ENCODE data around the gene IMMP2L. TPM values are rescaled to one million over a fixed set of nuclear protein-coding genes. Genes with fewer than 3 reads are reported as not detected.

Gene IMMP2L
- polyA plus RNA-seq, 1 experiment: 5.8 TPM

- no peak for DNase-seq (ENCODE audit: low read depth)
- no peak for TF ChIP-seq CTCF (IDR thresholded peaks at IDR 0.05; ENCODE audit: insufficient read depth, low read depth, low read length)
- ChIA-PET CTCF (interaction anchor here (0.5 to 1.5 kb wide), 3 partner anchors 14 to 281 kb away, joined by 3 to 6 read pairs (median 4); no protein-coding TSS in a partner anchor), POLR2A (interaction anchor here (0.6 kb wide), 2 partner anchors 21 to 84 kb away, joined by 3 read pairs; no protein-coding TSS in a partner anchor)
- no peaks in the 10 kb centered on the region for H3K27me3 ChIP-seq (ENCODE audit: control insufficient read depth, insufficient read depth, low read length)
- no peak overlapping the region for H3K4me3 ChIP-seq (ENCODE audit: low read depth, low read length)
- H3K36me3 ChIP-seq (ENCODE audit: control insufficient read depth, insufficient read depth, low read length): no peaks in the 10 kb centered on the region
Measured at GRCh38 chr7:111113263-111114017, 448.9 kb downstream of the IMMP2L start.

GRCh38 chr7:111112439-111112838, 449.9 kb downstream of the IMMP2L start:
- DNase-seq (ENCODE audit: low read depth): no peak
- POLR2A ChIA-PET: interaction anchor here (1.0 kb wide), 1 partner anchor 15 kb away, joined by 3 read pairs; no protein-coding TSS in a partner anchor
- Histone ChIP-seq H3K27me3 (ENCODE audit: control insufficient read depth, insufficient read depth, low read length) (no peaks in the 10 kb centered on the region), H3K36me3 (ENCODE audit: control insufficient read depth, insufficient read depth, low read length) (no peaks in the 10 kb centered on the region), H3K4me3 (ENCODE audit: low read depth, low read length) (no peak overlapping the region)
- no peak for TF ChIP-seq CTCF (IDR thresholded peaks at IDR 0.05; ENCODE audit: insufficient read depth, low read depth, low read length)
- CTCF ChIA-PET: interaction anchor here (1.5 kb wide), 1 partner anchor 13 kb away, joined by 6 read pairs; no protein-coding TSS in a partner anchor

GRCh38 chr7:111108496-111108895, 453.8 kb downstream of the IMMP2L start:
- DNase-seq (ENCODE audit: low read depth): no peak
- POLR2A ChIA-PET: interaction anchor here (0.7 kb wide), 1 partner anchor 9 kb away, joined by 4 read pairs; no protein-coding TSS in a partner anchor

GRCh38 chr7:111108000-111108399, 454.3 kb downstream of the IMMP2L start:
- POLR2A ChIA-PET: no interaction called here
- CTCF ChIA-PET: interaction anchor here (1.2 to 1.5 kb wide), 2 partner anchors 8 to 10 kb away, joined by 3 to 7 read pairs; no protein-coding TSS in a partner anchor
- Histone ChIP-seq H3K27me3 (ENCODE audit: control insufficient read depth, insufficient read depth, low read length) (no peaks in the 10 kb centered on the region), H3K36me3 (ENCODE audit: control insufficient read depth, insufficient read depth, low read length) (no peaks in the 10 kb centered on the region), H3K4me3 (ENCODE audit: low read depth, low read length) (no peak overlapping the region)
- DNase-seq (ENCODE audit: low read depth): no peak
- TF ChIP-seq CTCF (IDR thresholded peaks at IDR 0.05; ENCODE audit: insufficient read depth, low read depth, low read length): no peak

More at GRCh38 chr7:111108496-111108895, 453.8 kb downstream of the IMMP2L start:
- TF ChIP-seq CTCF (IDR thresholded peaks at IDR 0.05; ENCODE audit: insufficient read depth, low read depth, low read length): no peak
- no peaks in the 10 kb centered on the region for H3K36me3 ChIP-seq (ENCODE audit: control insufficient read depth, insufficient read depth, low read length)
- CTCF ChIA-PET: interaction anchor here (1.0 to 1.5 kb wide), 3 partner anchors 9 to 64 kb away, joined by 3 to 7 read pairs (median 3); no protein-coding TSS in a partner anchor
- H3K27me3 ChIP-seq (ENCODE audit: control insufficient read depth, insufficient read depth, low read length): no peaks in the 10 kb centered on the region
- no peak overlapping the region for H3K4me3 ChIP-seq (ENCODE audit: low read depth, low read length)

- CTCF ChIA-PET: interaction anchor here (1.5 kb wide), 1 partner anchor 9 kb away, joined by 7 read pairs; no protein-coding TSS in a partner anchor
- POLR2A ChIA-PET: no interaction called here
- Histone ChIP-seq H3K4me3 (ENCODE audit: low read depth, low read length) (no peak overlapping the region), H3K36me3 (ENCODE audit: control insufficient read depth, insufficient read depth, low read length) (no peaks in the 10 kb centered on the region), H3K27me3 (ENCODE audit: control insufficient read depth, insufficient read depth, low read length) (no peaks in the 10 kb centered on the region)
- no peak for TF ChIP-seq CTCF (IDR thresholded peaks at IDR 0.05; ENCODE audit: insufficient read depth, low read depth, low read length)
- no peak for DNase-seq (ENCODE audit: low read depth)
Measured at GRCh38 chr7:111107579-111107978, 454.7 kb downstream of the IMMP2L start.
